Measurements from ENCODE around the gene ZNRF1. TPM values are rescaled to one million over a fixed set of nuclear protein-coding genes. Genes with fewer than 3 reads are reported as not detected.

Gene ZNRF1
- total RNA-seq, 1 experiment from 2014 or later = 27.1 TPM

DNA sequence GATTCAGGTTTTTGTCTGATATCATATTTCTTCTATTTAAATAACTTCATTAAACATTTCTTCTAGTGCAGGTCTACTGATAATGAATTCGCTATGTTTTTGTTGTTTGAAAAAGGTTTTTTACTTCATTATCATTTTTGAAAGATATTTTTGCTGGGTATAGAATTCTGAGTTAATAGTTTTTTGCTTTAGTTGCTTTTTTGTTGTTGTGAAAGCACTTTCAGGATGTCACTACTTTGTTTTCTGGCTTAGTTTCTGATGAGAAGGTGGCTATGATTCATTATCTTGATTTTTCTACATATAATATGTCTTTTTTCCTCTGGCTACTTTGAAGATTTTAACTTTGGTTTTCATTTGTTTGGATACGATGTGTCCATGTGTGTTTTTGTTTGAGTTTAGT lies 153.0 kb downstream of the ZNRF1 start:
- BruUV-seq (replicated peaks) = no TSS peak
- CTCF ChIA-PET = no interaction called here

DNA sequence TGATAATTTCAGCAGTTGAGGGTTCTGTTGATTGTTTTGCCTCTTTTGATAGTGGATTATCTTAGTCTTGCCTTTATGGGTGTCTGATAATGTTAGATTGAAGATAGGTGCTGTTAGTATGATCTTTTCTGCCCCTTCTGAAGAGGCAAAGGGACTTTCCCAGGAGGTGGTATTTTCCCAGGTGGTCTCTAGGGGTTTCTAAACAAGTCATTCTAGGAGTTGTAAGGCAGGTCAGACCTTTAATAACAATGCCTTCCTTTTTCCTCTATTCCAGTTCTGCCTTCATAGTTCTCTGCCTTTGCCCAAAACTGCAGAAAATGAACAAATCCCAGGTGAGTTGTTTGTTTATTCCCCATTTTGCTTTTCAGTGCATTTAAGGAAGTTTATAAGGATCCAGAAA lies 153.8 kb downstream of the ZNRF1 start:
- Mint-ChIP-seq H3K4me1 (ENCODE audit: low read depth, unreplicated experiment) (no peaks in the 10 kb centered on the region), H3K27ac (ENCODE audit: unreplicated experiment) (no peak overlapping the region), H3K27me3 (ENCODE audit: unreplicated experiment) (no peaks in the 10 kb centered on the region), H3K36me3 (ENCODE audit: insufficient read depth, unreplicated experiment) (peaks cover 31% of the 10 kb centered on the region), H3K4me3 (ENCODE audit: low read depth, unreplicated experiment) (no peak overlapping the region), H3K9me3 (ENCODE audit: low read depth, unreplicated experiment) (peaks cover 24% of the 10 kb centered on the region)
- BruUV-seq (replicated peaks) = no TSS peak
- TF ChIP-seq, protein P1, sequence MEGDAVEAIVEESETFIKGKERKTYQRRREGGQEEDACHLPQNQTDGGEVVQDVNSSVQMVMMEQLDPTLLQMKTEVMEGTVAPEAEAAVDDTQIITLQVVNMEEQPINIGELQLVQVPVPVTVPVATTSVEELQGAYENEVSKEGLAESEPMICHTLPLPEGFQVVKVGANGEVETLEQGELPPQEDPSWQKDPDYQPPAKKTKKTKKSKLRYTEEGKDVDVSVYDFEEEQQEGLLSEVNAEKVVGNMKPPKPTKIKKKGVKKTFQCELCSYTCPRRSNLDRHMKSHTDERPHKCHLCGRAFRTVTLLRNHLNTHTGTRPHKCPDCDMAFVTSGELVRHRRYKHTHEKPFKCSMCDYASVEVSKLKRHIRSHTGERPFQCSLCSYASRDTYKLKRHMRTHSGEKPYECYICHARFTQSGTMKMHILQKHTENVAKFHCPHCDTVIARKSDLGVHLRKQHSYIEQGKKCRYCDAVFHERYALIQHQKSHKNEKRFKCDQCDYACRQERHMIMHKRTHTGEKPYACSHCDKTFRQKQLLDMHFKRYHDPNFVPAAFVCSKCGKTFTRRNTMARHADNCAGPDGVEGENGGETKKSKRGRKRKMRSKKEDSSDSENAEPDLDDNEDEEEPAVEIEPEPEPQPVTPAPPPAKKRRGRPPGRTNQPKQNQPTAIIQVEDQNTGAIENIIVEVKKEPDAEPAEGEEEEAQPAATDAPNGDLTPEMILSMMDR (IDR thresholded peaks at IDR 0.05; ENCODE audit: unreplicated experiment) = no peak
- CTCF ChIA-PET = no interaction called here
- intact Hi-C loops (cut with micrococcal nuclease; ENCODE audit: unreplicated experiment) = no loop called here
- no peak for DNase-seq

More for the DNA sequence above, 153.0 kb downstream of the ZNRF1 start:
- H3K4me3 Mint-ChIP-seq (ENCODE audit: low read depth, unreplicated experiment) = no peak overlapping the region
- peaks cover 22% of the 10 kb centered on the region for H3K9me3 Mint-ChIP-seq (ENCODE audit: low read depth, unreplicated experiment)
- no peak for DNase-seq
- peaks cover 31% of the 10 kb centered on the region for H3K36me3 Mint-ChIP-seq (ENCODE audit: insufficient read depth, unreplicated experiment)
- TF ChIP-seq, protein P1 (IDR thresholded peaks at IDR 0.05; ENCODE audit: unreplicated experiment) = no peak
- no peak overlapping the region for H3K27ac Mint-ChIP-seq (ENCODE audit: unreplicated experiment)
- no peaks in the 10 kb centered on the region for H3K27me3 Mint-ChIP-seq (ENCODE audit: unreplicated experiment)
- intact Hi-C loops (cut with micrococcal nuclease; ENCODE audit: unreplicated experiment) = no loop called here
- no peaks in the 10 kb centered on the region for H3K4me1 Mint-ChIP-seq (ENCODE audit: low read depth, unreplicated experiment)

DNA sequence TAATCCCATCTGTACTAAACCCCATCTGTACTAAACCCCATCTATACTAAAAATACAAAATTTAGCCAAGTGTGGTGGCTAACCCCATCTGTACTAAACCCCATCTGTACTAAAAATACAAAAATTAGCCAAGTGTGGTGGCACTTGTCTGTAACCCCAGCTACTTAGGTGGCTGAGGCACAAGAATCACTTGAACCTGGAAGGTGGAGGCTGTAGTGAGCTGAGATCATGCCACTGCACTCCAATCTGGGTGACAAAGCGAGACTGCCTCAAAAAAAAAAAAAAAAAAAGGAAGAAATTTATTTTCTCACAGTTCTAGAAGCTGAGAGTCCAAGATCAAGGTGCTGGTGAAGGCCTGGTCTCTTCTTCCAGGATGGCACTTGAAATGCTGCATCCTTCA lies 161.6 kb downstream of the ZNRF1 start:
- no TSS peak for BruUV-seq (replicated peaks)
- Mint-ChIP-seq H3K9me3 (ENCODE audit: low read depth, unreplicated experiment) (peaks cover 12% of the 10 kb centered on the region), H3K4me3 (ENCODE audit: low read depth, unreplicated experiment) (no peak overlapping the region), H3K27ac (ENCODE audit: unreplicated experiment) (no peak overlapping the region), H3K36me3 (ENCODE audit: insufficient read depth, unreplicated experiment) (peaks cover 18% of the 10 kb centered on the region), H3K4me1 (ENCODE audit: low read depth, unreplicated experiment) (no peaks in the 10 kb centered on the region), H3K27me3 (ENCODE audit: unreplicated experiment) (no peaks in the 10 kb centered on the region)
- intact Hi-C loops (cut with micrococcal nuclease; ENCODE audit: unreplicated experiment) = no loop called here
- DNase-seq = no peak
- TF ChIP-seq, protein P1 (IDR thresholded peaks at IDR 0.05; ENCODE audit: unreplicated experiment) = no peak
- CTCF ChIA-PET = no interaction called here

Other genes starting within 250 kb of the ZNRF1 start
- gene FA2H, start 224.2 kb upstream of the ZNRF1 start, total RNA-seq (2022) = 74.2 and 122 TPM in 2 replicates
- gene WDR59, start 13.9 kb upstream of the ZNRF1 start, total RNA-seq (2022) = 95.4 and 97.3 TPM in 2 replicates
- gene LDHD, start 117.8 kb downstream of the ZNRF1 start, total RNA-seq (2022) = 4.1 and 6.5 TPM in 2 replicates
- gene ZFP1, start 149.5 kb downstream of the ZNRF1 start, total RNA-seq (2022) = 10.6 and 12.9 TPM in 2 replicates
- gene CTRB2, start 208.1 kb downstream of the ZNRF1 start, total RNA-seq (2022) = 0.76 TPM in 1 of 2 replicates, not detected in the other
- not detected in 2 replicates for gene CTRB1, start 220.0 kb downstream of the ZNRF1 start, total RNA-seq (2022)